ENCODE results near the gene OR10R2.

OR10R2 gene

DNA sequence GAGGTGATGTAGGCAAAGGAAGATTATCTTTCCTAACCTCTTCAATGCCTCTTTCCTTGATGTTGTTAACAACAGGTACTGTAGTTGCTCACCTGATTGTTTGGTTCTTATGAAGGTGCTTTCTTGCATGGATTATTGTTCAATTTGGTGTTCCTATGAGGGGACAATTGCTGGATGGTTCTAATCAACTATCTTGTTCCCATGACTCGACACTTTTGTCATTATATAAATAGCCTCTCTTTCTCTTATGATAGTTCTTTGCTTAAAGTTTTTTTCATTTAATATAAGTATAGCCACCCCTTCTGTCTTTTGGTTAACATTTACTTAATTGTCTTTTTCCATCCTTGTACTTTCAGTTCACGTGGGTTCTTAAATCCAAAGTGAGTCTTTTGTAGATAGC, 35.5 kb downstream of the OR10R2 start:
- Histone ChIP-seq H3K4me2 (ENCODE audit: insufficient read depth, low read length, poor library complexity, severe bottlenecking) (no peak overlapping the region), H3K36me3 (replicated peaks in 1 of 2; ENCODE audit: control insufficient read depth in 2 of 2, insufficient read depth in 2 of 2, low read length in 2 of 2) (no peaks in the 10 kb centered on the region), H2BK15ac (ENCODE audit: low read length) (no peak overlapping the region), H2AK5ac (ENCODE audit: low read depth, low read length) (no peak overlapping the region), H2AFZ (ENCODE audit: low read length) (no peak overlapping the region), H3K9me3 (replicated peaks in 1 of 2; ENCODE audit: control insufficient read depth in 2 of 2, insufficient read depth in 1 of 2, low read depth in 1 of 2, low read length in 2 of 2) (no peaks in the 10 kb centered on the region), H3K79me1 (ENCODE audit: low read depth, low read length) (no peaks in the 10 kb centered on the region), H3K18ac (ENCODE audit: low read length) (no peak overlapping the region), H4K91ac (ENCODE audit: low read depth, low read length, poor library complexity) (no peak overlapping the region), H3K27me3 (ENCODE audit: control insufficient read depth in 3 of 3, insufficient read depth in 3 of 3, low read depth in 1 of 3, low read length in 3 of 3) (no peaks in the 10 kb centered on the region), H3K9ac (ENCODE audit: low read depth, low read length, poor library complexity) (no peak overlapping the region), H2BK120ac (ENCODE audit: low read depth, low read length) (no peak overlapping the region), H4K8ac (ENCODE audit: low read depth, low read length) (no peak overlapping the region), H2BK12ac (ENCODE audit: low read length) (no peak overlapping the region), H3K27ac (replicated peaks; ENCODE audit: low read length) (no peak overlapping the region), H3K4me3 (ENCODE audit: low read length in 2 of 2) (no peak overlapping the region), H3K4ac (ENCODE audit: low read length) (no peak overlapping the region), H3K14ac (ENCODE audit: low read length) (no peak overlapping the region), H3K4me1 (ENCODE audit: control insufficient read depth in 2 of 2, insufficient read depth in 1 of 2, low read depth in 1 of 2, low read length in 2 of 2) (peaks cover 0 to 3% of the 10 kb centered on the region in 2 donors), H2BK5ac (ENCODE audit: low read length) (no peak overlapping the region), H3K23ac (ENCODE audit: low read depth, low read length, poor library complexity) (no peak overlapping the region)
- no peak for DNase-seq (ENCODE audit: low spot score)
- WGBS, 2 donors (ENCODE audit: extremely low coverage in 2 of 2, insufficient read length in 2 of 2, insufficient replicate concordance in 1 of 2) = no CpG with 5 or more reads among the region's 2 CpGs

GRCh38 chr1:158509471-158510156, 37.6 kb downstream of the OR10R2 start:
- Histone ChIP-seq H3K4me2 (ENCODE audit: insufficient read depth, low read length, poor library complexity, severe bottlenecking) (no peak overlapping the region), H3K36me3 (replicated peaks in 1 of 2; ENCODE audit: control insufficient read depth in 2 of 2, insufficient read depth in 2 of 2, low read length in 2 of 2) (no peaks in the 10 kb centered on the region), H2BK12ac (ENCODE audit: low read length) (no peak overlapping the region), H3K27me3 (ENCODE audit: control insufficient read depth in 3 of 3, insufficient read depth in 3 of 3, low read depth in 1 of 3, low read length in 3 of 3) (no peaks in the 10 kb centered on the region), H3K9ac (ENCODE audit: low read depth, low read length, poor library complexity) (no peak overlapping the region), H4K91ac (ENCODE audit: low read depth, low read length, poor library complexity) (no peak overlapping the region), H2BK5ac (ENCODE audit: low read length) (no peak overlapping the region), H2AFZ (ENCODE audit: low read length) (no peak overlapping the region), H3K23ac (ENCODE audit: low read depth, low read length, poor library complexity) (no peak overlapping the region), H3K4me3 (ENCODE audit: low read length in 2 of 2) (no peak overlapping the region), H3K9me3 (replicated peaks in 1 of 2; ENCODE audit: control insufficient read depth in 2 of 2, insufficient read depth in 1 of 2, low read depth in 1 of 2, low read length in 2 of 2) (no peaks in the 10 kb centered on the region), H3K79me1 (ENCODE audit: low read depth, low read length) (no peaks in the 10 kb centered on the region), H3K14ac (ENCODE audit: low read length) (no peak overlapping the region), H3K4me1 (ENCODE audit: control insufficient read depth in 2 of 2, insufficient read depth in 1 of 2, low read depth in 1 of 2, low read length in 2 of 2) (peaks cover 0 to 3% of the 10 kb centered on the region in 2 donors), H2BK15ac (ENCODE audit: low read length) (no peak overlapping the region), H2AK5ac (ENCODE audit: low read depth, low read length) (no peak overlapping the region), H3K4ac (ENCODE audit: low read length) (no peak overlapping the region), H4K8ac (ENCODE audit: low read depth, low read length) (no peak overlapping the region), H3K18ac (ENCODE audit: low read length) (no peak overlapping the region), H2BK120ac (ENCODE audit: low read depth, low read length) (no peak overlapping the region), H3K27ac (replicated peaks; ENCODE audit: low read length) (no peak overlapping the region)
- no peak for DNase-seq (ENCODE audit: low spot score)
- no CpG with 5 or more reads among the region's 4 CpGs for WGBS, 2 donors (ENCODE audit: extremely low coverage in 2 of 2, insufficient read length in 2 of 2, insufficient replicate concordance in 1 of 2)

DNA sequence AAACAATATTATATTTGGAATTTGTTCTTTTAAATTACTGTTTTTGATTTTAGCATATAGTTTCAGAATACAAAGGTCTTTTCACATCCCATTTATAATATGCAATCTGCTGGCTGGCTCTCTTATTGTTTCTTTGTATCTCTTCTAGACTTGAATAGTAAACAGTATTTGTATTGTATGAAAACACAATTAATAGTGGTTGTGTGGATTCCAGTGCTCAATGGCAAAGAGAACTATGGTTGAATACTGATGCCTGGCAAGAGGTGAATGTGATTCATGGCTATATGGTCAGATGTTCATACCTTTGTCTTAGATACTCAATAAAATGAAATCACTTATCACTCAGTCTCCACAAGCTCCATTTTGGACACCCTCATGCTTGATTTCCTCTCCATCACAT, 44.9 kb downstream of the OR10R2 start:
- Histone ChIP-seq H3K79me1 (ENCODE audit: low read depth, low read length) (no peaks in the 10 kb centered on the region), H3K27me3 (ENCODE audit: control insufficient read depth in 3 of 3, insufficient read depth in 3 of 3, low read depth in 1 of 3, low read length in 3 of 3) (no peaks in the 10 kb centered on the region), H3K4me1 (ENCODE audit: control insufficient read depth in 2 of 2, insufficient read depth in 1 of 2, low read depth in 1 of 2, low read length in 2 of 2) (no peaks in the 10 kb centered on the region), H3K23ac (ENCODE audit: low read depth, low read length, poor library complexity) (no peak overlapping the region), H3K36me3 (replicated peaks in 1 of 2; ENCODE audit: control insufficient read depth in 2 of 2, insufficient read depth in 2 of 2, low read length in 2 of 2) (no peaks in the 10 kb centered on the region), H2BK120ac (ENCODE audit: low read depth, low read length) (no peak overlapping the region), H4K91ac (ENCODE audit: low read depth, low read length, poor library complexity) (no peak overlapping the region), H3K18ac (ENCODE audit: low read length) (no peak overlapping the region), H4K8ac (ENCODE audit: low read depth, low read length) (no peak overlapping the region), H2BK15ac (ENCODE audit: low read length) (no peak overlapping the region), H3K9me3 (replicated peaks in 1 of 2; ENCODE audit: control insufficient read depth in 2 of 2, insufficient read depth in 1 of 2, low read depth in 1 of 2, low read length in 2 of 2) (no peaks in the 10 kb centered on the region), H2BK5ac (ENCODE audit: low read length) (no peak overlapping the region), H3K4ac (ENCODE audit: low read length) (no peak overlapping the region), H3K14ac (ENCODE audit: low read length) (no peak overlapping the region), H3K27ac (replicated peaks; ENCODE audit: low read length) (no peak overlapping the region), H3K9ac (ENCODE audit: low read depth, low read length, poor library complexity) (no peak overlapping the region), H2BK12ac (ENCODE audit: low read length) (no peak overlapping the region), H2AK5ac (ENCODE audit: low read depth, low read length) (no peak overlapping the region), H2AFZ (ENCODE audit: low read length) (no peak overlapping the region), H3K4me2 (ENCODE audit: insufficient read depth, low read length, poor library complexity, severe bottlenecking) (no peak overlapping the region), H3K4me3 (ENCODE audit: low read length in 2 of 2) (no peak overlapping the region)
- no peak for DNase-seq (ENCODE audit: low spot score)

- no peaks in the 10 kb centered on the region for H3K4me1 ChIP-seq (ENCODE audit: control insufficient read depth in 2 of 2, insufficient read depth in 1 of 2, low read depth in 1 of 2, low read length in 2 of 2)
- H2AFZ ChIP-seq (ENCODE audit: low read length) = no peak overlapping the region
- H3K9ac ChIP-seq (ENCODE audit: low read depth, low read length, poor library complexity) = no peak overlapping the region
- DNase-seq (ENCODE audit: low spot score) = no peak
- H3K4me2 ChIP-seq (ENCODE audit: insufficient read depth, low read length, poor library complexity, severe bottlenecking) = no peak overlapping the region
- H2BK5ac ChIP-seq (ENCODE audit: low read length) = no peak overlapping the region
- no peak overlapping the region for H4K91ac ChIP-seq (ENCODE audit: low read depth, low read length, poor library complexity)
- no peaks in the 10 kb centered on the region for H3K36me3 ChIP-seq (replicated peaks in 1 of 2; ENCODE audit: control insufficient read depth in 2 of 2, insufficient read depth in 2 of 2, low read length in 2 of 2)
- H3K27me3 ChIP-seq (ENCODE audit: control insufficient read depth in 3 of 3, insufficient read depth in 3 of 3, low read depth in 1 of 3, low read length in 3 of 3) = no peaks in the 10 kb centered on the region
- H3K23ac ChIP-seq (ENCODE audit: low read depth, low read length, poor library complexity) = no peak overlapping the region
- H3K9me3 ChIP-seq (replicated peaks in 1 of 2; ENCODE audit: control insufficient read depth in 2 of 2, insufficient read depth in 1 of 2, low read depth in 1 of 2, low read length in 2 of 2) = no peaks in the 10 kb centered on the region
- no peak overlapping the region for H3K4me3 ChIP-seq (ENCODE audit: low read length in 2 of 2)
- no peak overlapping the region for H3K4ac ChIP-seq (ENCODE audit: low read length)
- no peak overlapping the region for H4K8ac ChIP-seq (ENCODE audit: low read depth, low read length)
- no peak overlapping the region for H3K14ac ChIP-seq (ENCODE audit: low read length)
- H3K18ac ChIP-seq (ENCODE audit: low read length) = no peak overlapping the region
- H3K27ac ChIP-seq (replicated peaks; ENCODE audit: low read length) = no peak overlapping the region
- no peak overlapping the region for H2BK12ac ChIP-seq (ENCODE audit: low read length)
- H3K79me1 ChIP-seq (ENCODE audit: low read depth, low read length) = no peaks in the 10 kb centered on the region
- no peak overlapping the region for H2BK15ac ChIP-seq (ENCODE audit: low read length)
- no peak overlapping the region for H2AK5ac ChIP-seq (ENCODE audit: low read depth, low read length)
- no CpG with 5 or more reads among the region's 1 CpG for WGBS, 2 donors (ENCODE audit: extremely low coverage in 2 of 2, insufficient read length in 2 of 2, insufficient replicate concordance in 1 of 2)
- no peak overlapping the region for H2BK120ac ChIP-seq (ENCODE audit: low read depth, low read length)
These were observed 48.0 kb downstream of the OR10R2 start for GRCh38 chr1:158520021-158520420.

All from neuronal stem cell (in vitro differentiated cells).